Vagina (tissue), 2 donors: ENCODE data around the gene ADARB2.

Source experiments
- CTCF ChIP-seq, 3 experiments: fragments of 450-650 bp in 2 of 3; fragments of 200-600 bp in 1 of 3; sonication (generic) in 1 of 3; IDR thresholded peaks; one replicate each; pipeline ENCODE4 v1.5.1; 2017 to 2019; ENCODE audit warnings: antibody characterized with exemption in 3 of 3, mild to moderate bottlenecking in 2 of 3, moderate library complexity in 2 of 3
- POLR2A ChIP-seq, 2 donors: fragments of 450-650 bp; IDR thresholded peaks; one replicate each; pipeline ENCODE4 v1.6.1; 2017; ENCODE audit warnings: antibody characterized with exemption in 2 of 2, mild to moderate bottlenecking in 2 of 2, moderate library complexity in 2 of 2
- POLR2AphosphoS5 ChIP-seq, 2 donors: sonication (generic); formaldehyde crosslinking; IDR thresholded peaks; one replicate each; pipeline ENCODE4 v1.9.0; 2017; ENCODE audit warnings: antibody characterized with exemption in 2 of 2, mild to moderate bottlenecking in 2 of 2, low read depth in 1 of 2; ENCODE audit not compliant: insufficient read depth in 1 of 2

- TF ChIP-seq CTCF (IDR thresholded peaks at IDR 0.05) (no peak), POLR2A (IDR thresholded peaks at IDR 0.05) (no peak), POLR2AphosphoS5 (IDR thresholded peaks at IDR 0.05; ENCODE audit: insufficient read depth in 1 of 2, low read depth in 1 of 2) (no peak)
Measured at GRCh38 chr10:1548596-1548995, 188.7 kb downstream of the ADARB2 start.
